GM13976 (cell line): Measurements from ENCODE around the gene PLD6.

Source experiments
- DNase-seq: peaks from one replicate; pipeline ENCODE4 v3.0.0; 2012; ENCODE audit warnings: low spot score
- in situ Hi-C: fragments of 300-500 bp; cut with MboI; formaldehyde crosslinking; loops from one replicate; pipeline ENCODE4 v1.12.0; 2022; ENCODE audit warnings: low sequenced_read_pairs, mixed read lengths, inconsistent platforms; ENCODE audit not compliant: unreplicated experiment
- TF ChIP-seq, protein P1 (sequence below): IDR thresholded peaks from 2 replicates; pipeline ENCODE4 v1.5.1; 2012; ENCODE audit warnings: borderline replicate concordance, mild to moderate bottlenecking; ENCODE audit not compliant: insufficient read depth; ENCODE audit errors: extremely low read depth, missing control alignments, control extremely low read depth

Gene PLD6

DNA sequence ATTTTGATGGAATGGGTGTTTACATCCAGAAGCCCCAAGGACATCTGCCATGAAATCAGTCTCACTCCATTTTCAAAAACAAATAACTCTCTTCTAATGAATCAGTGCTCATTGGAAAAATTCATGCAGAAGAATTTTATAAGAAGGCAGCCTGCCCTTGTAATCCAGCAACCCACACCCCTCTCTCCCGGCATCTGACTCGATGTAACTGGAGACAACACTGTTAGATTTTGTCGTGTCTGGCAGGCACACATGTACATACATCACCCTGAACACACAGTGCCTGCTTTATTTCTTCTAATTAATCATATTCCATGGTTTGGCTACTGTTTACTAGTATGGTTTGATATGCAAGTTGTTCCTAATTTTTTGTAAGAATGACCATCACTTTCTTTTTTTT is 11.9 kb upstream of the PLD6 start:
- no peak for DNase-seq
- in situ Hi-C loops = no loop called here
- TF ChIP-seq, protein P1, sequence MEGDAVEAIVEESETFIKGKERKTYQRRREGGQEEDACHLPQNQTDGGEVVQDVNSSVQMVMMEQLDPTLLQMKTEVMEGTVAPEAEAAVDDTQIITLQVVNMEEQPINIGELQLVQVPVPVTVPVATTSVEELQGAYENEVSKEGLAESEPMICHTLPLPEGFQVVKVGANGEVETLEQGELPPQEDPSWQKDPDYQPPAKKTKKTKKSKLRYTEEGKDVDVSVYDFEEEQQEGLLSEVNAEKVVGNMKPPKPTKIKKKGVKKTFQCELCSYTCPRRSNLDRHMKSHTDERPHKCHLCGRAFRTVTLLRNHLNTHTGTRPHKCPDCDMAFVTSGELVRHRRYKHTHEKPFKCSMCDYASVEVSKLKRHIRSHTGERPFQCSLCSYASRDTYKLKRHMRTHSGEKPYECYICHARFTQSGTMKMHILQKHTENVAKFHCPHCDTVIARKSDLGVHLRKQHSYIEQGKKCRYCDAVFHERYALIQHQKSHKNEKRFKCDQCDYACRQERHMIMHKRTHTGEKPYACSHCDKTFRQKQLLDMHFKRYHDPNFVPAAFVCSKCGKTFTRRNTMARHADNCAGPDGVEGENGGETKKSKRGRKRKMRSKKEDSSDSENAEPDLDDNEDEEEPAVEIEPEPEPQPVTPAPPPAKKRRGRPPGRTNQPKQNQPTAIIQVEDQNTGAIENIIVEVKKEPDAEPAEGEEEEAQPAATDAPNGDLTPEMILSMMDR = no peak

DNA sequence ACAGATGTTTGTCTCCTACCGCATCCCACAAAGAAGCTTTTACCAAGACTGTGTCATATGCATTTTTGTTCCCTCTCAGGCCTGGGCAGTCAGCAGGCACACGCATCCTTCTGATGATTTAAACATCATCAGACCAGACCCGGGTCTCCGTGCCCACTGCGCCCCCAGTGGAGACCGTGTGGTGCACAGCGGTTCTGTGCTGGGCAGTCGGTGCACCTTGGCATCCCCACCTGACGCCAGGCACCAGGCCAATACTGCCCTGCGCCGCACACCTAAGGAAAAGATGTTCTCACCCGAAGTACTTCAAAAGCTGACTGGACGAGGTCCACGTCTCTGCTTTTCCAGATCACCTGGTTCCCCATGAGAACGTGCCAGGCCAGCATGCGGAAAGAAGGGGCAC is 10.6 kb upstream of the PLD6 start:
- TF ChIP-seq, protein P1 = no peak
- no peak for DNase-seq
- in situ Hi-C loops = no loop called here

DNA sequence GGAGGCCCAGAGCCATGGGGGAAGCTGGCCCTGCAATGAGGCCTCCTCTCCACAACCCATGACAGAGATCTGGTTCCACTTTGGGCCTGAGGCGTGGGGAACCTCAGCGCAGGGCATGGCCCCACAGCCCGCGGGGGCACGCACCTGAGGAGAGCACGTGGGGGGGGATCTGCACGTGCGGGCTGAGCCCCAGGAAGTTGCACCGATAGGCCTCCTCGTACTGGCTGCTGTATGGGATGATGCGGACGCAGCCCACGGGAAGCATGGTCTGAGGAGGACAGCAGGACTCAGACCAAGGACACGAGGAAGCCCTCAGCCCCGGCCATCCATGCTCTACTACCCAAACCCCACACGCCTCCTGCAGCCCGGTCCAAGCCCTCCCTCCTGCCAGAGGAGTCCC is 10.1 kb upstream of the PLD6 start:
- TF ChIP-seq, protein P1 = no peak
- no peak for DNase-seq
- in situ Hi-C loops = no loop called here

GRCh38 chr17:17215575-17215974 is 9.4 kb upstream of the PLD6 start:
- in situ Hi-C loops = no loop called here
- TF ChIP-seq, protein P1 = no peak
- DNase-seq = no peak

DNA sequence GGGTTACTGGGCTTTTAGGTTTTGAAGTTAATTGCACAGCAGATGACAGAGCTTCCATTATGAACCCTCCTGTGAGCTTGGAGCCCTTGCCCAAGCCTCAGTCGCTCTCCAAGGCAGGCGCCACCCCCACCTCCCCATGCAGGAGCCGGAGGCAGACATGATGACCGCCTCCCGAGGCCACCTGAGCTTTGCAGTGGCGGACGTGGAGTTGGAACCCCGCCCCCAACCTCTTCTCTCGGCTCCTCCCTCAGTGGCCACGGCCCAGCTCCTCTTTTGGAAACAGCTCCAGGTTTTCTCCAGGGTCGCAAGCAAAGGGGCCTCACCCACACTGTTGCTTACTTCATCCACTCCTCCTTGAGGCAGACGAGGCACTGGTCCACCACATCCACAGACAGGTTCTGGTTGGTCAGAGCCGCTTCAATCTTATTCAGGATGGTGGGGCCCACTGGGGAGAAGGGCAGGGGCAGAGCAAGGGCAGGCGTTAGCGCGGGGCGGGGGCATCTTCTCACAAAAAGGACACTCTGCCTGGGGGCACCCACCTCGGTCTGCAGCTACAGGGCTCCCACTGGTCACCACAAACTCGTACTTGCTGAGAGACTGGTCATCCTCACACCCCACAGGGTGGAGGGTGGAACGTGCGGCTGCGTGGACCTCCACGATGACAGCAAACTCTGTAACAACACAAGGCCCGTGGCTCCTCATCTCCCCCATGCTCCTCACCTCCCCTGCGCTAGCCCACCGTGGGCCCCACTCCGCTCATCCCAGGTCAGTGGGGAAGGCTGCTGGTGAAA is 8.7 kb upstream of the PLD6 start:
- DNase-seq = no peak
- TF ChIP-seq, protein P1 = no peak
- in situ Hi-C loops = no loop called here

GRCh38 chr17:17213775-17214174 is 7.6 kb upstream of the PLD6 start:
- TF ChIP-seq, protein P1 = no peak
- DNase-seq = no peak
- in situ Hi-C loops = no loop called here
